AG04449 (cell line): ENCODE results near the gene A2M.

Experiments
- CTCF ChIA-PET: fragments of 350-600 bp; formaldehyde crosslinking; extraction: SDS; loops from one replicate; lab custom pipeline; 2021; ENCODE audit warnings: antibody characterized with exemption; lab: Yijun Ruan, JAX
- POLR2A ChIA-PET: fragments of 400-600, 350-600 bp; formaldehyde crosslinking; extraction: SDS; loops from one replicate; lab custom pipeline; 2020; ENCODE audit warnings: antibody characterized with exemption, inconsistent platforms; lab: Yijun Ruan, JAX
- DNase-seq: peaks from one replicate; pipeline ENCODE4 v3.0.0-alpha.2; 2010; ENCODE audit warnings: low read depth, low spot score
- H3K4me3 ChIP-seq: 2 replicates; pipeline ENCODE4 v1.5.1; 2011; ENCODE audit warnings: low read depth, mild to moderate bottlenecking, control low read depth, low read length
- CTCF ChIP-seq: IDR thresholded peaks from one replicate; pipeline ENCODE4 v1.5.1; 2011; ENCODE audit warnings: mild to moderate bottlenecking, moderate library complexity, low read length, control low read depth, inconsistent platforms; ENCODE audit not compliant: insufficient read depth; ENCODE audit errors: missing control alignments

The A2M gene

DNA sequence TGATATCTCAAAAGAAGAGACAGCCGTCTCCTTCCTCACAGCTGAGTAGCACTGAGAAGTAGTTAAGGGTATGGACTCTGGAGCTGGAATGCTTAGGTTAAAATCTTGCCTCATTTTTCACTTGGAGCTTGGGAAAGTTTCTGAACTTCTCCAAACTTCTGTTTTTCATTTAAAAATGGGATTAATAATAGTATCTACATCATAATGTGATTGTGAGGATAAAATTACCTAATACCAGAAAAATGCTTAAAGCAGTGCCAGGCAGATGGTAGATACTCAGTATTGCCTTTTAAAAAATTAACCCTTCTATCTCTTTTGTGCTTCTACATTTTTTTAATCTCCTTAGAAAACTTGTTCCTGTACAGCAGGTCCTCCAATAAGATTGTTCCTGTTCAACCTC is 63.1 kb downstream of the A2M start:
- TF ChIP-seq CTCF = no peak
- no peak for DNase-seq
- ChIA-PET CTCF (interaction anchor here (1.8 kb wide), 1 partner anchor 508 kb away, joined by 9 read pairs; no protein-coding TSS in a partner anchor), POLR2A (no interaction called here)
- no peak overlapping the region for H3K4me3 ChIP-seq

GRCh38 chr12:9051158-9051550 is 64.6 kb downstream of the A2M start:
- H3K4me3 ChIP-seq = no peak overlapping the region
- no peak for TF ChIP-seq CTCF
- POLR2A ChIA-PET = no interaction called here
- no peak for DNase-seq
- CTCF ChIA-PET = interaction anchor here (1.5 to 4.9 kb wide), 3 partner anchors 394 to 509 kb away, joined by 3 to 52 read pairs (median 9); no protein-coding TSS in a partner anchor

DNA sequence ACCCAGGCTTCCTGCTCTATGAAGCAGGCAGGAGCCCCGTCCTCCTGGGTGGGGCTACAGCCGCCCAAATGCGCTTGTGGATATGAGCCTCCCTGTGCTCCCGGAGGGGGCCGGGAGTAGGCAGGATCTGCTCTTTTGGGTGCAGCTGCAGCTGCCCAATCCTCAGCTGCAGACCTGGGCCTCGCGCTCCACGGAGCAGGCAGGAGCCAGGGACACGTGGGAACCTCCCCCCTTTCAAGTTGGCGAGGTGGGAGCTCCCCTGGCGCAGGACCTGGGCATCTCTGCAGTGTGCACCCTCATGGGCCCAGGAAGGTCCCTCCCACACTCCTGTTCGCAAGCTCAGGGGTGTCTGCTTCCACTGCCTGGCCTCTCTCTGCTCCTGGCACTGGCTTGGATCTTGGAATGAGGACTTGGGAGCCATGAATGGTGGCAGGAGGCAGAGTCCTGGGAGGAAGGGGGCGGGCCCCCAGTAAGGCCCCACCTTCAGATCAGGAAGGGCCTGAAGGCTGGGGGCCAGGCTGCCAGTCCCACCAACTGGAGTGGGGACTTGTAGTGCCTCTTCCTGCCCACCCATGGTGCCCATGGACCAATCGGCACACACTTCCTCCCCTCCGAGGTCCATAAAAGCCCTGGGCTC is 65.1 kb downstream of the A2M start:
- H3K4me3 ChIP-seq = no peak overlapping the region
- no peak for DNase-seq
- POLR2A ChIA-PET = no interaction called here

GRCh38 chr12:9049520-9050133 is 66.1 kb downstream of the A2M start:
- no peak for TF ChIP-seq CTCF
- POLR2A ChIA-PET = no interaction called here
- no peak for DNase-seq
- no peak overlapping the region for H3K4me3 ChIP-seq
- CTCF ChIA-PET = interaction anchor here (0.8 to 4.9 kb wide), 29 partner anchors 8 to 558 kb away, joined by 3 to 60 read pairs (median 5); partner anchors contain the start of genes KLRB1 and M6PR

More for the DNA sequence above, 65.1 kb downstream of the A2M start:
- no peak for TF ChIP-seq CTCF
- CTCF ChIA-PET = interaction anchor here (0.8 to 4.9 kb wide), 17 partner anchors 8 to 514 kb away, joined by 3 to 60 read pairs (median 7); no protein-coding TSS in a partner anchor

DNA sequence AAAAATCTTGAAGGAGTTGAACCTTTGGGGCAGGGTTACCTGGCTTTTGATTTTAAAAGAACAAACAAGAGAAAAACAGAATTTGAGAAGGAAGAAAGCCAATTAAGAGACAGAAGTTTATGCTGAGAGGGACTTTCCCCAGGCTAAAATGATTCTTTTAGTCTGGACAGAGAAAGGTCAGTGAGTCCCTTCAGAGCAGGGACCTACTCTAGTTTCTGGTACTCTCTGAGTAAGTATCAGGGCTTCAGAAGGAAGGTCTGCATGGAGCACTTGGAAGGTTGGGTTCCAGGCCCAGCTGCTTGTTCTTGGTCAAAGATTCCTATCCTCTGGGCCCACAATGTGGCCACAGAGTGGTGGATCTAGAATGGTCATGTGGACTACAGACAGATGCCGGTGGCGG is 66.8 kb downstream of the A2M start:
- DNase-seq = no peak
- ChIA-PET POLR2A (no interaction called here), CTCF (interaction anchor here (0.8 to 4.9 kb wide), 27 partner anchors 7 to 559 kb away, joined by 3 to 60 read pairs (median 5); partner anchors contain the start of genes KLRB1 and M6PR)
- H3K4me3 ChIP-seq = no peak overlapping the region
- TF ChIP-seq CTCF = no peak

DNA sequence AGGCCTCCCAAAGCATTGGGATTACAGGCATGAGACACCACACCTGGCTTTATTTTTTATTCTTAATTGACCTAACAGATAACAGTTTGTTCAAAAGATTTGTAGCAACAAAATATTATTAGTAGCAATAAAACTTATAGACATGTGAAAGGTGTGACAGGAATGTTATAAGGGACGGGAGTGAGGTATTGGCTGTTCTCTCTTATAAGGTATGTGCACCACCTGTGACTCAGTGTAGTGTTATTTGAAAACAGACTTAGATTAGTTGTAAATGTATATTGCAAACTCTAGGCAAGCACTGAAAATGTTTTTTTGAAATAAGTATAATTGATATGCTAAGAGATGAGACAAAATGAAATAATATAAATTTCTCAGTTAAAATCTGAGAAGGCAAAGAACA is 68.6 kb downstream of the A2M start:
- TF ChIP-seq CTCF = no peak
- H3K4me3 ChIP-seq = no peak overlapping the region
- CTCF ChIA-PET = interaction anchor here (0.7 to 4.9 kb wide), 5 partner anchors 9 to 503 kb away, joined by 3 to 60 read pairs (median 6); no protein-coding TSS in a partner anchor
- POLR2A ChIA-PET = no interaction called here
- DNase-seq = no peak
